Measurements from ENCODE around the gene COLQ. TPM values are rescaled to one million over a fixed set of nuclear protein-coding genes. Genes with fewer than 3 reads are reported as not detected.

COLQ gene
- total RNA-seq, 2 experiments from 2014 or later, result 0.48 to 0.74 TPM

- Mint-ChIP-seq H3K27ac (no peak overlapping the region), H3K4me1 (no peaks in the 10 kb centered on the region), H3K9me3 (no peaks in the 10 kb centered on the region), H3K36me3 (peaks cover 10% of the 10 kb centered on the region), H3K4me3 (no peak overlapping the region), H3K27me3 (no peaks in the 10 kb centered on the region)
- no peak for DNase-seq
Observed at GRCh38 chr3:15409239-15409638, 112.3 kb downstream of the COLQ start.

GRCh38 chr3:15405448-15406050 lies 116.0 kb downstream of the COLQ start:
- DNase-seq, result no peak
- Mint-ChIP-seq H3K4me3 (no peak overlapping the region), H3K27me3 (no peaks in the 10 kb centered on the region), H3K36me3 (no peaks in the 10 kb centered on the region), H3K4me1 (peaks cover 3% of the 10 kb centered on the region), H3K27ac (no peak overlapping the region), H3K9me3 (no peaks in the 10 kb centered on the region)

GRCh38 chr3:15404767-15405166 lies 116.7 kb downstream of the COLQ start:
- DNase-seq, result no peak
- H3K27me3 Mint-ChIP-seq, result no peaks in the 10 kb centered on the region
- no peaks in the 10 kb centered on the region for H3K9me3 Mint-ChIP-seq
- no peaks in the 10 kb centered on the region for H3K36me3 Mint-ChIP-seq
- H3K4me3 Mint-ChIP-seq, result no peak overlapping the region
- H3K4me1 Mint-ChIP-seq, result peaks cover 10% of the 10 kb centered on the region
- H3K27ac Mint-ChIP-seq, result no peak overlapping the region

GRCh38 chr3:15403965-15404364 lies 117.5 kb downstream of the COLQ start:
- Mint-ChIP-seq H3K36me3 (no peaks in the 10 kb centered on the region), H3K4me1 (peaks cover 15% of the 10 kb centered on the region), H3K27me3 (no peaks in the 10 kb centered on the region), H3K4me3 (no peak overlapping the region), H3K9me3 (no peaks in the 10 kb centered on the region), H3K27ac (no peak overlapping the region)
- no peak for DNase-seq

GRCh38 chr3:15403495-15403894 lies 118.0 kb downstream of the COLQ start:
- no peak overlapping the region for H3K27ac Mint-ChIP-seq
- H3K4me1 Mint-ChIP-seq, result peaks cover 18% of the 10 kb centered on the region
- DNase-seq, result no peak
- no peak overlapping the region for H3K4me3 Mint-ChIP-seq
- no peaks in the 10 kb centered on the region for H3K27me3 Mint-ChIP-seq
- H3K36me3 Mint-ChIP-seq, result no peaks in the 10 kb centered on the region
- H3K9me3 Mint-ChIP-seq, result no peaks in the 10 kb centered on the region

GRCh38 chr3:15401936-15402335 lies 119.6 kb downstream of the COLQ start:
- DNase-seq, result no peak
- H3K27ac Mint-ChIP-seq, result no peak overlapping the region
- H3K4me1 Mint-ChIP-seq, result peaks cover 18% of the 10 kb centered on the region
- H3K27me3 Mint-ChIP-seq, result no peaks in the 10 kb centered on the region
- H3K4me3 Mint-ChIP-seq, result no peak overlapping the region
- H3K9me3 Mint-ChIP-seq, result no peaks in the 10 kb centered on the region
- H3K36me3 Mint-ChIP-seq, result no peaks in the 10 kb centered on the region

Other genes with a start within 250 kb of the COLQ start
- gene SH3BP5, start 189.1 kb downstream of the COLQ start, total RNA-seq, result 1 to 10 TPM; 2.4 TPM
- 10 to 100 TPM; 21.9 to 26.7 TPM for gene METTL6, start 94.2 kb downstream of the COLQ start, total RNA-seq
- gene EAF1, start 94.1 kb downstream of the COLQ start, total RNA-seq, result 10 to 100 TPM; 24.6 to 24.9 TPM
- 10 to 100 TPM; 23.0 to 23.3 TPM for gene HACL1, start 79.9 kb upstream of the COLQ start, total RNA-seq
- 1 to 10 TPM; 2.2 to 2.7 TPM for gene BTD, start 80.0 kb upstream of the COLQ start, total RNA-seq